IMR-90 (cell line): ENCODE results near the gene KIF1B. TPM values are rescaled to one million over a fixed set of nuclear protein-coding genes. Genes with fewer than 3 reads are reported as not detected.

Experiments
- ATAC-seq: fragments of 200-7000 bp; cut with Tn5 transposase; 2 replicates; pipeline ENCODE4 v1.9.1; 2020; ENCODE audit warnings: low read depth, mild to moderate bottlenecking, moderate library complexity
- BruUV-seq: library from RNA; stranded (reverse); fragments of 400-500 nt; replicated peaks from 2 replicates; lab custom pipeline; 2021; lab: Mats Ljungman, UMichigan
- CTCF ChIA-PET: fragments of 300-600 bp; formaldehyde crosslinking; extraction: SDS; loops from one replicate; lab custom pipeline; 2021; ENCODE audit warnings: antibody characterized with exemption; lab: Yijun Ruan, JAX
- POLR2A ChIA-PET: fragments of 300-600 bp; sonication (Branson Sonifier 250); formaldehyde crosslinking; loops from one replicate; lab custom pipeline; 2022; ENCODE audit warnings: antibody characterized with exemption; ENCODE audit not compliant: unreplicated experiment; lab: Charles Lee
- DNase-seq: peaks from one replicate; pipeline ENCODE4 v3.0.0; 2013
- H2AFZ ChIP-seq: replicated peaks from 2 replicates; pipeline ENCODE3; 2013; ENCODE audit warnings: low read length, mild to moderate bottlenecking; ENCODE audit not compliant: poor library complexity
- H2AK5ac ChIP-seq: 2 replicates; pipeline ENCODE4 v1.6.1; 2013; ENCODE audit warnings: low read depth, low read length, inconsistent platforms
- H2AK9ac ChIP-seq: replicated peaks from 2 replicates; pipeline ENCODE3; 2013; ENCODE audit warnings: mild to moderate bottlenecking, low read depth, low read length, moderate library complexity; ENCODE audit not compliant: poor library complexity
- H2BK120ac ChIP-seq: 2 replicates; pipeline ENCODE4 v1.6.1; 2013; ENCODE audit warnings: low read depth, low read length, inconsistent platforms
- H2BK15ac ChIP-seq: 3 replicates; pipeline ENCODE4 v1.6.1; 2013; ENCODE audit warnings: low read depth, low read length, inconsistent platforms
- H2BK20ac ChIP-seq: 2 replicates; pipeline ENCODE4 v1.6.1; 2013; ENCODE audit warnings: low read depth, mild to moderate bottlenecking, inconsistent platforms, low read length, moderate library complexity
- H2BK5ac ChIP-seq: 2 replicates; pipeline ENCODE4 v1.6.1; 2013; ENCODE audit warnings: mild to moderate bottlenecking, low read depth, low read length, inconsistent platforms; ENCODE audit not compliant: poor library complexity, severe bottlenecking
- H3K14ac ChIP-seq: replicated peaks from 2 replicates; pipeline ENCODE4 v1.6.1; 2013; ENCODE audit warnings: low read depth, low read length, inconsistent platforms
- H3K18ac ChIP-seq: 2 replicates; pipeline ENCODE4 v1.6.1; 2013; ENCODE audit warnings: low read depth, low read length, control low read depth
- H3K23ac ChIP-seq: 2 replicates; pipeline ENCODE4 v1.6.1; 2013; ENCODE audit warnings: low read depth, low read length, inconsistent platforms
- H3K27ac ChIP-seq: 2 replicates; pipeline ENCODE4 v1.5.1; 2013; ENCODE audit warnings: mild to moderate bottlenecking, control low read depth, low read length; ENCODE audit not compliant: insufficient read depth
- H3K27me3 ChIP-seq: 2 replicates; pipeline ENCODE4 v1.6.1; 2013; ENCODE audit warnings: low read length; ENCODE audit not compliant: control insufficient read depth, insufficient read depth
- H3K36me3 ChIP-seq: 2 replicates; pipeline ENCODE4 v1.6.1; 2013; ENCODE audit warnings: low read length, mixed read lengths; ENCODE audit not compliant: control insufficient read depth, insufficient read depth
- H3K4ac ChIP-seq: 2 replicates; pipeline ENCODE4 v1.6.1; 2013; ENCODE audit warnings: low read depth, low read length, inconsistent platforms
- H3K4me1 ChIP-seq: 2 replicates; pipeline ENCODE4 v1.6.1; 2013; ENCODE audit warnings: low read length, mixed read lengths; ENCODE audit not compliant: control insufficient read depth, insufficient read depth
- H3K4me2 ChIP-seq: 2 replicates; pipeline ENCODE4 v1.6.1; 2013; ENCODE audit warnings: low read depth, mild to moderate bottlenecking, control low read depth, low read length, moderate library complexity
- H3K4me3 ChIP-seq: 2 replicates; pipeline ENCODE4 v1.5.1; 2013; ENCODE audit warnings: low read depth, mild to moderate bottlenecking, control low read depth, low read length, moderate library complexity; ENCODE audit not compliant: insufficient read depth
- H3K56ac ChIP-seq: 2 replicates; pipeline ENCODE4 v1.6.1; 2013; ENCODE audit warnings: low read length, inconsistent platforms; ENCODE audit not compliant: insufficient read depth; ENCODE audit errors: extremely low read depth
- H3K79me1 ChIP-seq, 2 experiments: 2 replicates each; pipeline ENCODE4 v1.6.1; 2013; ENCODE audit warnings: low read length in 2 of 2, inconsistent platforms in 1 of 2, low read depth in 1 of 2
- H3K9ac ChIP-seq: 2 replicates; pipeline ENCODE4 v1.6.1; 2013; ENCODE audit warnings: low read depth, low read length, control low read depth
- H3K9me1 ChIP-seq: 2 replicates; pipeline ENCODE4 v1.6.1; 2013; ENCODE audit warnings: low read length, inconsistent platforms; ENCODE audit not compliant: insufficient read depth
- H3K9me3 ChIP-seq: 2 replicates; pipeline ENCODE4 v1.6.1; 2013; ENCODE audit warnings: low read length; ENCODE audit not compliant: control insufficient read depth, insufficient read depth
- H4K20me1 ChIP-seq: 2 replicates; pipeline ENCODE4 v1.6.1; 2013; ENCODE audit warnings: low read length, inconsistent platforms; ENCODE audit not compliant: insufficient read depth
- H4K5ac ChIP-seq: 2 replicates; pipeline ENCODE4 v1.6.1; 2013; ENCODE audit warnings: mild to moderate bottlenecking, low read depth, low read length, control low read depth
- H4K8ac ChIP-seq, 2 experiments: 2 replicates each; pipeline ENCODE4 v1.6.1; 2013; ENCODE audit warnings: low read depth in 2 of 2, low read length in 2 of 2, control low read depth in 1 of 2, inconsistent platforms in 1 of 2
- H4K91ac ChIP-seq: 2 replicates; pipeline ENCODE4 v1.6.1; 2013; ENCODE audit warnings: low read depth, low read length, inconsistent platforms; ENCODE audit not compliant: insufficient read depth
- CEBPB ChIP-seq: IDR thresholded peaks from 2 replicates; pipeline ENCODE4 v1.6.1; 2012; ENCODE audit warnings: low read depth, low read length, improper control_type of control experiment
- CHD1 ChIP-seq: IDR thresholded peaks from 2 replicates; pipeline ENCODE4 v1.6.1; 2012; ENCODE audit warnings: low read depth, low read length, improper control_type of control experiment
- ELK1 ChIP-seq: fragments of 150-350 bp; IDR thresholded peaks from 2 replicates; pipeline ENCODE4 v1.6.1; 2016; ENCODE audit warnings: low read depth, mild to moderate bottlenecking, low read length, moderate library complexity, borderline replicate concordance
- FOS ChIP-seq: fragments of 150-350 bp; IDR thresholded peaks from 2 replicates; pipeline ENCODE4 v1.6.1; 2016; ENCODE audit warnings: low read depth, low read length
- MAZ ChIP-seq: IDR thresholded peaks from 2 replicates; pipeline ENCODE4 v1.6.1; 2012; ENCODE audit warnings: low read depth, mild to moderate bottlenecking, low read length, improper control_type of control experiment, moderate library complexity, borderline replicate concordance
- POLR2A ChIP-seq: IDR thresholded peaks from 2 replicates; pipeline ENCODE4 v1.6.1; 2012; ENCODE audit warnings: mild to moderate bottlenecking, low read depth, low read length
- WGBS, 2 experiments: methylation state at CpG; one replicate each; pipeline versions ENCODE4 v1.1.5 to v1.1.7; 2013; ENCODE audit warnings: missing lambda C conversion rate in 2 of 2; ENCODE audit not compliant: insufficient read length in 1 of 2; ENCODE audit errors: extremely low coverage in 2 of 2; 5-methylcytosine and 5-hydroxymethylcytosine counted together
- dilution Hi-C: fragments of 300-500 bp; cut with HindIII; formaldehyde crosslinking; loops from one replicate; pipeline ENCODE4 v1.14.3; 2018; ENCODE audit warnings: low sequenced_read_pairs; ENCODE audit not compliant: unreplicated experiment
- in situ Hi-C: fragments of 300-500 bp; cut with MboI; formaldehyde crosslinking; loops from 3 replicates; pipeline ENCODE4 v1.14.3; 2019; ENCODE audit warnings: low sequenced_read_pairs, inconsistent platforms, mixed read lengths
- intact Hi-C: fragments of 100-400 bp; cut with micrococcal nuclease; formaldehyde crosslinking; loops from 2 replicates; pipeline ENCODE4 v1.10.0; 2022
- polyA plus RNA-seq, 3 experiments: library from polyadenylated mRNA; depleted of rRNA; stranded (reverse); fragments of >200 nt; gene quantifications; 2 replicates each; pipeline ENCODE4 v1.2.3, GENCODE V29; 2012; ENCODE audit warnings: low replicate concordance in 1 of 3
- total RNA-seq: library from RNA; depleted of rRNA; stranded (reverse); fragments of >200 nt; gene quantifications from 2 replicates; pipeline ENCODE4 v1.2.3, GENCODE V29; 2012

Gene KIF1B
- total and polyA plus RNA-seq, 2 of the 4 experiments (the other 2 are of a cell fraction), result 13.0 to 21.1 TPM

GRCh38 chr1:10265900-10266299 is 55.5 kb downstream of the KIF1B start:
- no peak overlapping the region for H2BK5ac ChIP-seq
- POLR2A ChIA-PET, result no interaction called here
- no peak overlapping the region for H3K4me3 ChIP-seq
- H3K56ac ChIP-seq, result no peak overlapping the region
- dilution Hi-C loops, result no loop called here
- no peak overlapping the region for H2BK20ac ChIP-seq
- H3K4me1 ChIP-seq, result no peaks in the 10 kb centered on the region
- no peaks in the 10 kb centered on the region for H3K27me3 ChIP-seq
- no peak overlapping the region for H2AK9ac ChIP-seq
- no peak for DNase-seq
- H3K9me3 ChIP-seq, result no peaks in the 10 kb centered on the region
- peaks cover 30% of the 10 kb centered on the region for H3K36me3 ChIP-seq
- H4K91ac ChIP-seq, result no peak overlapping the region
- no peak overlapping the region for H2BK120ac ChIP-seq
- H3K27ac ChIP-seq, result no peak overlapping the region
- H3K4ac ChIP-seq, result no peak overlapping the region
- no peaks in the 10 kb centered on the region; the same call in 1 of the 2 replicates for H3K9me1 ChIP-seq
- no CpG with 5 or more reads among the region's 3 CpGs for WGBS, 2 experiments
- H2BK15ac ChIP-seq, result no peak overlapping the region
- no peak overlapping the region for H2AFZ ChIP-seq
- no TSS peak for BruUV-seq
- H4K8ac ChIP-seq, result no peak overlapping the region
- H3K4me2 ChIP-seq, result no peak overlapping the region
- no peak overlapping the region for H3K14ac ChIP-seq
- H2AK5ac ChIP-seq, result no peak overlapping the region
- no peak overlapping the region for H3K23ac ChIP-seq
- H3K18ac ChIP-seq, result no peak overlapping the region
- no peak overlapping the region for H4K5ac ChIP-seq
- ATAC-seq, result no peak
- in situ Hi-C loops, result no loop called here
- no peak overlapping the region for H3K9ac ChIP-seq
- TF ChIP-seq MAZ, result no peak
- no peak for TF ChIP-seq FOS
- no peak for TF ChIP-seq ELK1
- TF ChIP-seq POLR2A, result no peak
- no peak for TF ChIP-seq CEBPB
- TF ChIP-seq CHD1, result no peak
- no peaks in the 10 kb centered on the region for H4K20me1 ChIP-seq
- CTCF ChIA-PET, result interaction anchor here (0.6 kb wide), 1 partner anchor 10 kb away, joined by 5 read pairs; no protein-coding TSS in a partner anchor
- peaks cover 9 to 32% of the 10 kb centered on the region in 2 experiments for H3K79me1 ChIP-seq
- intact Hi-C loops, result no loop called here
